Raji (cell line): ENCODE measurements around the gene RUFY3.

Experiments used
- POLR2A ChIP-seq: IDR thresholded peaks from 2 replicates; pipeline ENCODE4 v1.6.1; 2011; ENCODE audit warnings: low read depth, low read length, control low read depth; ENCODE audit not compliant: insufficient read depth

The RUFY3 gene

GRCh38 chr4:70721747-70722146 lies at the start of gene RUFY3:
Gene RUFY3 (plus strand): TSS chr4:70721964. CDS start chr4:70722574, 610 bp downstream.
- no peak for TF ChIP-seq POLR2A

GRCh38 chr4:70674191-70674590 lies 47.6 kb upstream of the RUFY3 start:
- no peak for TF ChIP-seq POLR2A

GRCh38 chr4:70674731-70675130 lies 47.0 kb upstream of the RUFY3 start:
- no peak for TF ChIP-seq POLR2A

GRCh38 chr4:70676554-70677090 lies 45.1 kb upstream of the RUFY3 start:
- TF ChIP-seq POLR2A = 0 out of 2 replicates have a peak, but pooled peaks have one; percentile 9

GRCh38 chr4:70678383-70678999 lies 43.3 kb upstream of the RUFY3 start:
- TF ChIP-seq POLR2A = 0 out of 2 replicates have a peak, but pooled peaks have one; percentile 30

- TF ChIP-seq POLR2A = no peak
Measured at GRCh38 chr4:70680934-70681333, 40.8 kb upstream of the RUFY3 start.

- no peak for TF ChIP-seq POLR2A
Measured at GRCh38 chr4:70681704-70682103, 40.1 kb upstream of the RUFY3 start.

GRCh38 chr4:70687392-70687791 lies 34.4 kb upstream of the RUFY3 start:
- TF ChIP-seq POLR2A = no peak

GRCh38 chr4:70687821-70688794 lies 33.7 kb upstream of the RUFY3 start, which contains the start of gene UTP3:
Gene UTP3 (plus strand): TSS chr4:70688532. CDS start chr4:70688678, 146 bp downstream.
- TF ChIP-seq POLR2A = peak; percentile 79

- TF ChIP-seq POLR2A = no peak
Measured at GRCh38 chr4:70688795-70689231, 33.0 kb upstream of the RUFY3 start.

- no peak for TF ChIP-seq POLR2A
Measured at GRCh38 chr4:70691661-70692060, 30.1 kb upstream of the RUFY3 start.

- TF ChIP-seq POLR2A = no peak
Measured at GRCh38 chr4:70700712-70701111, 21.1 kb upstream of the RUFY3 start.

- no peak for TF ChIP-seq POLR2A
Measured at GRCh38 chr4:70701271-70701670, 20.5 kb upstream of the RUFY3 start.

GRCh38 chr4:70703619-70704214 lies 18.0 kb upstream of the RUFY3 start:
- TF ChIP-seq POLR2A = no peak
